GM21529 (cell line): Measurements from ENCODE around the gene OR10W1.

ENCODE experiments used
- ATAC-seq: cut with Tn5 transposase; IDR thresholded peaks from one replicate; pipeline ENCODE4 v1.9.1; 2021; ENCODE audit not compliant: unreplicated experiment

Gene OR10W1, protein sequence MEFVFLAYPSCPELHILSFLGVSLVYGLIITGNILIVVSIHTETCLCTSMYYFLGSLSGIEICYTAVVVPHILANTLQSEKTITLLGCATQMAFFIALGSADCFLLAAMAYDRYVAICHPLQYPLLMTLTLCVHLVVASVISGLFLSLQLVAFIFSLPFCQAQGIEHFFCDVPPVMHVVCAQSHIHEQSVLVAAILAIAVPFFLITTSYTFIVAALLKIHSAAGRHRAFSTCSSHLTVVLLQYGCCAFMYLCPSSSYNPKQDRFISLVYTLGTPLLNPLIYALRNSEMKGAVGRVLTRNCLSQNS

GRCh38 chr11:58268142-58268541, at the start of gene OR10W1:
OR10W1 (minus strand) TSS chr11:58268260; CDS start chr11:58267858, 402 bp downstream.
- no peak for ATAC-seq

GRCh38 chr11:58316142-58316541, 48.1 kb upstream of the OR10W1 start:
- no peak for ATAC-seq

DNA sequence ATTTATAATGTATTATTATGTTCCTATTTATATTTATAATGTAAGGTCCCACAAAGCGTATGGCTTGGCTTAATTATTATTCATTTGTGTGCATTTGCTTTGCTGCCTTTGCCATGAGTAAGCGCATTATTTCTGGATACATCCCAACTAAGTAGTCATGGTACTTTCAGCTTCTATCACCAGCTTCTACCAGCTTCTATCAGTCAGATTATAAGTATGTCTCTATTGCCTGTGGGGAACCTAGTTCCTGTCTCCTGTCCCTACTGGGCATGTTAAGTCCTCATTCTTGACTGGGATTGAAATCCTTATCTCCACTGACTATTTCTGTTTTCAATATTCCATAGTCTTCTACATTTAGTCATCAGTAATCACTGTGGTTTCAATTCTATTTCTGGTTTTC, 33.5 kb upstream of the OR10W1 start:
- ATAC-seq: no peak

DNA sequence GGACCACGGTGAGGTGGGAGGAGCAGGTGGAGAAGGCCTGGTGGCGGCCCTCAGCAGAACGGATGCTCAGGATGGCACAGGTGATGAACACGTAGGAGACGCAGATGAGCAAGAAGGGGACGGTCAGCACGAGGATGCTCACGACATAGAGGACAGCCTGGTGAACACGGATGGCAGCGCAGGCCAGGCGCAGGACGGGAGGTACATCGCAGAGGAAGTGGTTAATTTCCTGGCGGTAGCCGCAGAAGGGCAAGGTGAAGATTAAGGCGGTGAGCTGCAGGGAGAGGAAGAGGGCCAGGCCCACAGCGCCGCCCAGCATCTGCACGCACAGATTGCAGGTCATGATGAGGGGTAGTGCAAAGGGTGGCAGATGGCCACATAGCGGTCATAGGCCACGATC, 24.0 kb upstream of the OR10W1 start:
- no peak for ATAC-seq

DNA sequence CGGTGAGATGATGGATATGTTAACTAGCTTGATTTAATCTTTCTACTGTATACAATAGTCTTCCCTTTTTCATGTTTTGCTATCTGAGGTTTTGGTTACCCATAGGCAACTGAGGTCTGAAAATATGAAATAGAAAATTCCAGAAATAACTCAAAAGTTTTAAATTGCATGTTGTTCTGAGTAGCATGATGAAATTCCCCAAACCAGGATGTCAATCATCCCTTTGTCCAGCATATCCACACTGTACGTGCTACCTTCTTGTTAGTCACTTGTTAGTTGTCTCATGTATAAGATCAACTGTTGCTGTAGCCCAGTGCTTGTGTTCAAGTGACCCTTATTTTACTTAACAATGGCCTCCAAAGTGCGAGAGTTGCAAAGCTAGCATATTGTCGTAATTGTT, 21.2 kb upstream of the OR10W1 start:
- ATAC-seq: no peak

DNA sequence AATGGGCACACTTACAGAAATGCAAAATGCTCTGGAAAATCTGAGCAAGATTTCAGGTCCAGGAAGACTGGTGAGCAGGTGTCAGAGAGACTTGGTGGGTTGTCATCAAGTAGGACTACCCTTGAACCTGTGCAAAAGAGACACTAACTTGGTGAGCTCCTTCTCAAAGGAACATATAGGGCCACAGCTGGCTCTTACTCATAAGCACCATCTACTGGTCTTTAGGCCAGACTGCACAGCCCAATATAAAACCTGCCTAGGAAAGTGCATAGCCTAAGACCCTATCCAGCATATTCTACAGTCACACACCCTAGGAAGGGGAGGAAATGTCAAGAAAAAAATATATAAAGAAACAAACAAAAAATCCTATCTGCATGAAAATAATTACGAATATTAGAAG, 18.2 kb upstream of the OR10W1 start:
- ATAC-seq: peak; percentile 71

DNA sequence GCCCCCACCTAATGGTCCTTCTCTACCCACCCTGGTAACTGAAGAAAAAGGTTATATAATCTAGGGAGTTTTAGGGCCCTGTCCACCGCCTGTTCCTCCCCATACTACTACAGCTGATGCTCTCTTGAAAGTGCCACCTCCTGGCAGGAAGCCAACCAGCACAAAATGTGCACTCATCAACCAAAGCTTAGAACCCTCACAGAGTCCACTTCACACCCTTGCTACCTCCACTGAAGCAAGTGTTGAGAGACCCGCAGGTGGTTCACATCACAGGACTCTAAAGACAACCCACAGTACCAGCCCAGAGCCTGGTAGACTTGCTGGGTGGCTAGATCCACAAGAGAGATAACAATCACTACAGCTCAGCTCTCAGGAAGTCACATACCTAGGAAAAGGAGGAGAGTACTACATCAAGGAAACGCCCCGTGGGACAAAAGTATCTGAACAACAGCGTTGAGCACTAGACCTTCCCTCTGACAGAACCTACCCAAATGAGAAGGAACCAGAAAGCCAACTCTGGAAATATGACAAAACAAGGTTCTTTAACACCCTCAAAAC, 17.5 kb upstream of the OR10W1 start:
- ATAC-seq: no peak

- no peak for ATAC-seq
Observed at GRCh38 chr11:58276151-58276550, 8.1 kb upstream of the OR10W1 start.

- ATAC-seq: no peak
Observed at GRCh38 chr11:58275002-58275401, 6.9 kb upstream of the OR10W1 start.

GRCh38 chr11:58259983-58260382, 8.1 kb downstream of the OR10W1 start:
- ATAC-seq: no peak

DNA sequence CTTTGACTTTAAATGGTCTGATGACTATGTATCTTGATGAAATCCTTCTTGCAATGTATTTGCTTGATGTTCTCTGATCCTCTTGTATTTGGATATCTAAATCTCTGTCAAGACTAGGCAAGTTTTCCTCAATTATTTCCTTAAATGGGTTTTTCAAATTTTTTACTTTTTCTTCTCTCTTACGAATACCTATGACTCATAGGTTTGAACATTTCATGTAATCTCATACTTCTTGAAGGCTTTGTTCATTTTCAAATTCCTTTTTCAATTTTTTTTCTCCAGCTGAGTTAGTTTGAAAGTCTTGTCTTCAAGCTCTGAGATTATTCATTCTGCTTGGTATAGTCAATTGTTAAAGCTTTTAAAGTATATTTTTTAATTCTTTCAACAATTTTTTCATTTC, 13.1 kb downstream of the OR10W1 start:
- ATAC-seq: no peak

GRCh38 chr11:58243954-58244353, 24.1 kb downstream of the OR10W1 start:
- ATAC-seq: no peak

DNA sequence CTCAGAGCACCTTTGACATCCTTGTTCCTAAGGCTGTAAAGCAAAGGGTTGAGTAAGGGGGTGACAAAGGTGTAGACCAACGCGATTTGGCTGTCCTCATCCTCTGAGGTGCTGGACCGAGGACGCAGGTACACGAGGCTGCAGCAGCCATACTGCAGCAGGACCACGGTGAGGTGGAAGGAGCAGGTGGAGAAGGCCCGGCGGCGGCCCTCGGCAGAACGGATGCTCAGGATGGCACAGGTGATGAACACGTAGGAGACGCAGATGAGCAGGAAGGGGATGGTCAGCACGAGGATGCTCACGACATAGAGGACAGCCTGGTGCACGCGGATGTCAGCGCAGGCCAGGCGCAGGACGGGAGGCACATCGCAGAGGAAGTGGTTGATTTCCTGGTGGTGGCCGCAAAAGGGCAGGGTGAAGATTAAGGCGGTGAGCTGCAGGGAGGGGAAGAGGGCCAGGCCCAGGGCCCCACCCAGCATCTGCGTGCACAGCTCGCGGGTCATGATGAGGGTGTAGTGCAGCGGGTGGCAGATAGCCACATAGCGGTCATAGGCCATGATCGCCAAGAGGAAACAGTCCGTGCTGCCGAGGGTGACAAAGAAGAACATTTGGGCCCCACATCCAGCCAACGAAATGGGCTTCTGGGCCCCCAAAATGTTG, 40.0 kb downstream of the OR10W1 start:
- ATAC-seq: no peak

GRCh38 chr11:58222721-58223120, 45.3 kb downstream of the OR10W1 start:
- ATAC-seq: no peak
